HG02973 (cell line): ENCODE results near the gene ZNF491.
"Not testable (repeated sequence)": the region's sequence is repeated elsewhere in the genome, so short reads cannot be mapped to it uniquely, and the experiment has no call there.

Experiments used
- ATAC-seq: cut with Tn5 transposase; IDR thresholded peaks from one replicate; pipeline ENCODE4 v1.9.1; 2021; ENCODE audit warnings: moderate library complexity; ENCODE audit not compliant: unreplicated experiment

ZNF491 gene

GRCh38 chr19:11798391-11799330 lies at the start of gene ZNF491:
Gene ZNF491 (plus strand): TSS chr19:11798523. CDS start chr19:11805954, 7,431 bp downstream.
- peak; percentile 74 for ATAC-seq

- no peak for ATAC-seq
Measured at GRCh38 chr19:11749751-11750150, 48.6 kb upstream of the ZNF491 start.

GRCh38 chr19:11752244-11752736 lies 46.0 kb upstream of the ZNF491 start:
- ATAC-seq, result no peak

GRCh38 chr19:11754663-11755062 lies 43.7 kb upstream of the ZNF491 start:
- no peak for ATAC-seq

- ATAC-seq, result no peak
Measured at GRCh38 chr19:11756965-11757364, 41.4 kb upstream of the ZNF491 start.

GRCh38 chr19:11759805-11760204 lies 38.5 kb upstream of the ZNF491 start:
- ATAC-seq, result no peak

- no peak for ATAC-seq
Measured at GRCh38 chr19:11763117-11763516, 35.2 kb upstream of the ZNF491 start.

- ATAC-seq, result no peak
Measured at GRCh38 chr19:11763611-11764010, 34.7 kb upstream of the ZNF491 start.

GRCh38 chr19:11766597-11767591 lies 31.4 kb upstream of the ZNF491 start, which contains the start of gene ZNF441:
Gene ZNF441 (plus strand): TSS chr19:11767000. CDS start chr19:11767194, 194 bp downstream.
- peak; percentile 88 for ATAC-seq

GRCh38 chr19:11767633-11768133 lies 30.6 kb upstream of the ZNF491 start:
- peak; percentile 22 for ATAC-seq

GRCh38 chr19:11769995-11770394 lies 28.3 kb upstream of the ZNF491 start:
- no peak for ATAC-seq

- not testable (repeated sequence) for ATAC-seq
Measured at GRCh38 chr19:11771520-11771919, 26.8 kb upstream of the ZNF491 start.

GRCh38 chr19:11776669-11777068 lies 21.7 kb upstream of the ZNF491 start:
- not testable (repeated sequence) for ATAC-seq

GRCh38 chr19:11780431-11781020 lies 17.8 kb upstream of the ZNF491 start:
- ATAC-seq, result no peak

GRCh38 chr19:11781295-11782057 lies 16.8 kb upstream of the ZNF491 start:
- ATAC-seq, result no peak

GRCh38 chr19:11783767-11784166 lies 14.6 kb upstream of the ZNF491 start:
- no peak for ATAC-seq

- ATAC-seq, result no peak
Measured at GRCh38 chr19:11784356-11784755, 14.0 kb upstream of the ZNF491 start.

GRCh38 chr19:11787536-11787935 lies 10.8 kb upstream of the ZNF491 start:
- no peak for ATAC-seq

- ATAC-seq, result no peak
Measured at GRCh38 chr19:11792942-11793341, 5.4 kb upstream of the ZNF491 start.

GRCh38 chr19:11797491-11797890 lies 832 bp upstream of the ZNF491 start:
- no peak for ATAC-seq
